GM06990 (cell line): ENCODE measurements around the gene DOLPP1.
"Not testable (repeated sequence)": the region's sequence is repeated elsewhere in the genome, so short reads cannot be mapped to it uniquely, and the experiment has no call there.

ENCODE experiments used
- DNase-seq: peaks from one replicate; pipeline ENCODE4 v3.0.0-alpha.2; 2011; ENCODE audit not compliant: insufficient read length; ENCODE audit errors: extremely low read depth
- H3K27me3 ChIP-seq: replicated peaks from 2 replicates; pipeline ENCODE4 v1.6.0; 2011; ENCODE audit warnings: low read length; ENCODE audit not compliant: control insufficient read depth, insufficient read depth
- H3K36me3 ChIP-seq: 2 replicates; pipeline ENCODE4 v1.5.1; 2011; ENCODE audit warnings: low read length; ENCODE audit not compliant: control insufficient read depth, insufficient read depth
- H3K4me3 ChIP-seq: replicated peaks from 2 replicates; pipeline ENCODE4 v1.5.1; 2011; ENCODE audit warnings: low read depth, mild to moderate bottlenecking, control low read depth, low read length
- TF ChIP-seq, protein P1 (sequence below): IDR thresholded peaks from 2 replicates; pipeline ENCODE4 v1.5.1; 2011; ENCODE audit warnings: low read length, control low read depth, mild to moderate bottlenecking, inconsistent platforms; ENCODE audit not compliant: insufficient read depth, poor library complexity, severe bottlenecking

DOLPP1 gene

DNA sequence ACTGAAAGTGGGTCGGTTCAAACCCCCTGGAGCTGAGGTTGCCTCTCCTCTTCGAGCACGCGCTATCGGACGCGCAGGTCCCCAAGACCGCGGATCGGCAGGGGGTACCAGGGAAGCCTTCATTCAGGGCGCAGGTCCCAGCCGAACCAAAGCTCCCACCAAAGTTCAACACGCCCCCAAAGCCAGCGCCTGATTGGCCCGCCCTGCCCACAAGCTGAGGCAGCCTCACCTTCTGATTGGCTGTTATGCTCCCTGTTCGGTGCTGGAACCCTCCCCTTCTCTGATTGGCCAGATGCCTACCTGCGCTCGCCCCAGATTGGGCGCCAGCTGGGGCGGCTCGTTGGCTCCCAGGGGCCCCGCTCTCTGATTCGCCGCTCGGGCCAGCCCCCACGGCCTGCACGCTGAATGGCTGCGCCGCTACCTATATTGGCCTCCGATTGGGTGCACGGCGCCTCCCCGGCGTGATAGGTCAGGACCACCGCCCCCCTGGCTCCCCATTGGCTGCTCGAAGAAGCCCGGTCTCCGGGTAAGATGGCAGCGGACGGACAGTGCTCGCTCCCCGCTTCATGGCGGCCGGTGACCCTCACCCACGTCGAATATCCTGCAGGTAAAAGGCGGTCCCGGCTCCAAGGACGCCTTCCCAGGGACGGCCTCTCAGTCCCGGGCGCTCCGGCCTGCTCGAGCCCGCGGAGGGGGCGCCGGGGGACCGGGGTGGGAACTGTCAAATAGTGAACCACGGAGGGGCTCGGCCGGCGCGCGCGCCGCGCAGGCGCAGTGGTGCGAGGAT, at the start of gene DOLPP1:
Gene DOLPP1 (plus strand): TSS at position 511 of the 787 bp plus-strand sequence. CDS start 21 bp downstream, at position 532.
- TF ChIP-seq, protein P1, sequence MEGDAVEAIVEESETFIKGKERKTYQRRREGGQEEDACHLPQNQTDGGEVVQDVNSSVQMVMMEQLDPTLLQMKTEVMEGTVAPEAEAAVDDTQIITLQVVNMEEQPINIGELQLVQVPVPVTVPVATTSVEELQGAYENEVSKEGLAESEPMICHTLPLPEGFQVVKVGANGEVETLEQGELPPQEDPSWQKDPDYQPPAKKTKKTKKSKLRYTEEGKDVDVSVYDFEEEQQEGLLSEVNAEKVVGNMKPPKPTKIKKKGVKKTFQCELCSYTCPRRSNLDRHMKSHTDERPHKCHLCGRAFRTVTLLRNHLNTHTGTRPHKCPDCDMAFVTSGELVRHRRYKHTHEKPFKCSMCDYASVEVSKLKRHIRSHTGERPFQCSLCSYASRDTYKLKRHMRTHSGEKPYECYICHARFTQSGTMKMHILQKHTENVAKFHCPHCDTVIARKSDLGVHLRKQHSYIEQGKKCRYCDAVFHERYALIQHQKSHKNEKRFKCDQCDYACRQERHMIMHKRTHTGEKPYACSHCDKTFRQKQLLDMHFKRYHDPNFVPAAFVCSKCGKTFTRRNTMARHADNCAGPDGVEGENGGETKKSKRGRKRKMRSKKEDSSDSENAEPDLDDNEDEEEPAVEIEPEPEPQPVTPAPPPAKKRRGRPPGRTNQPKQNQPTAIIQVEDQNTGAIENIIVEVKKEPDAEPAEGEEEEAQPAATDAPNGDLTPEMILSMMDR = no peak
- H3K4me3 ChIP-seq = peak within 1 kb of the TSS; percentile 94
- peaks cover 8% of the 10 kb centered on the region for H3K36me3 ChIP-seq
- peak; percentile 99 for DNase-seq
- no peaks in the 10 kb centered on the region for H3K27me3 ChIP-seq

DNA sequence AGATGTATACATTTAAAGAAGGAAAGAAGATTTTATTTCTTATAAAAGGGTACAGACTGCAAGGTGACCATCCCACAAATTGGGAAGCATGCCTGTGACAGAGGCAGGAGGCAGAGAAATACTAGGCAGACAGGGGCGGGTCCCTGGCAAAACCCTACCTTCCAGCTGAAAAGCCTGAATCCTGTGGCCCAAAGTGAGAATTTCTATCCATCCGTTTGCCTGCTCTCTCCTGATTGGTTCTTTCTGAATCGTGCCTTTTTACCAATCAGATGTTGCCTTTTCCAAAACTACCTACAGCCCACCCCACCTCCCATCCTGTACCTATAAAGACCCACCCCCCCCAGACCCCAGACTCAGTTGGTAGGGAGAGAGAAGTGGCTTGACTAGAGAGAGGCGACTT, 49.4 kb upstream of the DOLPP1 start:
- TF ChIP-seq, protein P1 = no peak
- Histone ChIP-seq H3K27me3 (no peaks in the 10 kb centered on the region), H3K36me3 (no peaks in the 10 kb centered on the region), H3K4me3 (no peak overlapping the region)
- no peak for DNase-seq

- TF ChIP-seq, protein P1 = no peak
- Histone ChIP-seq H3K36me3 (no peaks in the 10 kb centered on the region), H3K27me3 (no peaks in the 10 kb centered on the region), H3K4me3 (no peak overlapping the region)
- DNase-seq = no peak
Observed at GRCh38 chr9:129032541-129033159, 48.3 kb upstream of the DOLPP1 start.

DNA sequence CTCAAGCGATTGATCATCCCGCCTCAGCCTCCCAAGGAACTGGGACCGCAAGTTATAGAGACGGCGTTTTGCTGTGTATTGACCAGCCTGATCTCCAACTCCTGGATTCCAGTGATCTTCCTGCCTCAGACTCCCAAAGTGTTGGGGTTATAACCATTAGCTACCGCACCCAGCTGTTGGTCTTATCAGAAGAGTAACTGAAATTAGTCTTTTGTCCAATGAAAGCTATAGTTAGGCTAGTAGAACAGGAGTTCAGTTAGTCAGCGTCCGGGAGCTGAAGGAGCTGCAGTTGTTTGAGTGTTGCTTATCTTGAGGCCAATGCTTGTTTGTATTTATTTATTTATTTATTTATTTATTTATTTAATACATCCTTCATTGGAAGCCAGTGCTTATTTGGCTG, 47.7 kb upstream of the DOLPP1 start:
- H3K4me3 ChIP-seq = no peak overlapping the region
- DNase-seq = no peak
- no peaks in the 10 kb centered on the region for H3K36me3 ChIP-seq
- no peaks in the 10 kb centered on the region for H3K27me3 ChIP-seq
- TF ChIP-seq, protein P1 = no peak

DNA sequence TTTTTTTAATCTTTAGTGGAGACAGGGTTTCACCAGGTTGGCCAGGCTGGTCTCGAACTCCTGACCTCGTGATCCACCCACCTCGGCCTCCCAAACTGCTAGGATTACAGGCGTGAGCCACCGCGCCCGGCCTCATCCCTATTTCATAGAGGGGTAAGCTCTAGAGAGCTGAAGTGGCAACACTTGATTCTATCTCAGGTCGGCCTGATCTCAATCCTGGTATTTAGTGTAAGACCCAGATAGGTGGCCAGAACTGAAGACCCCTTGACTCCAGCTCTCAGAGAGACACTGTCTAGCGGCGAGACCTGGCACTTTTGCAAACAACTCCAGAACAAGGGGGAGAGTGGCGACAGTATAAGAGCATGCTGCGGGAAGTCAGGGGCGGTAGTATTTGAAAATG, 45.1 kb upstream of the DOLPP1 start:
- not testable (repeated sequence) for DNase-seq, H3K27me3 ChIP-seq, H3K36me3 ChIP-seq
- H3K4me3 ChIP-seq = peak overlapping the region; percentile 25

GRCh38 chr9:129036241-129036922, 44.5 kb upstream of the DOLPP1 start, which contains the start of gene MIGA2:
Gene MIGA2 (plus strand): TSS chr9:129036626. CDS start chr9:129040595, 3,969 bp downstream.
- no peaks in the 10 kb centered on the region for H3K27me3 ChIP-seq
- H3K4me3 ChIP-seq = peak within 1 kb of the TSS; percentile 97
- peak; percentile 97 for DNase-seq
- TF ChIP-seq, protein P1 = no peak
- peaks cover 6% of the 10 kb centered on the region for H3K36me3 ChIP-seq
